HG02588 (cell line): ENCODE results near the gene AZGP1.
"Not testable (repeated sequence)": the region's sequence is repeated elsewhere in the genome, so short reads cannot be mapped to it uniquely, and the experiment has no call there.

Experiments
- ATAC-seq: cut with Tn5 transposase; IDR thresholded peaks from one replicate; pipeline ENCODE4 v1.9.1; 2021; ENCODE audit warnings: mild to moderate bottlenecking, moderate library complexity; ENCODE audit not compliant: unreplicated experiment

The AZGP1 gene

GRCh38 chr7:99997545-99998137 is 21.8 kb upstream of the AZGP1 start:
- no peak for ATAC-seq

GRCh38 chr7:99996755-99997544 is 21.1 kb upstream of the AZGP1 start:
- ATAC-seq, result no peak

GRCh38 chr7:99994819-99995218 is 19.0 kb upstream of the AZGP1 start:
- ATAC-seq, result no peak

DNA sequence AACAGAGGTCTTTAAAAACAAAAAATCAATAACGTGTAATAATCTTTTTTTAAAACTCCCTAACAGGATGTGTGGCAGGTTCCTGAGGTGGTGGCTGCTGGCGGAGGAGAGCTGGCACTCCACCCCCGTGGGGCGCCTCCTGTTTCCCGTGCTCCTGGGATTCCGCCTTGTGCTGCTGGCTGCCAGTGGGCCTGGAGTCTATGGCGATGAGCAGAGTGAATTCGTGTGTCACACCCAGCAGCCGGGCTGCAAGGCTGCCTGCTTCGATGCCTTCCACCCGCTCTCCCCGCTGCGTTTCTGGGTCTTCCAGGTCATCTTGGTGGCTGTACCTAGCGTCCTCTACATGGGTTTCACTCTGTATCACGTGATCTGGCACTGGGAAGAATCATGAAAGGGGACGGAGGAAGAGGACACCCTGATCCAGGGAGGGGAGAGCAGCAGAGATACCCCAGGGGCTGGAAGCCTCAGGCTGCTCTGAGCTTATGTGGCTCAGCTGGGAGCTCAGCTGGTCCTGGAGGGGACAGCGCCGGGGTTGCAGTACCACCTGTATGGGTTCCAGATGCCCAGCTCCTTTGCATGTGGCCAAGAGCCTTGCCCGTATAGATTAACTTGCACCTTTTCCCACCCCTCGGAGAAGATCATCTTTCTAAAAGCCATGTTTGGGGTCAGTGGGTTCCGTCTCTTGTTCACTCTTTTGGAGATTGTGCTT is 16.7 kb upstream of the AZGP1 start:
- ATAC-seq, result no peak

- not testable (repeated sequence) for ATAC-seq
Measured at GRCh38 chr7:99991543-99991942, 15.7 kb upstream of the AZGP1 start.

- ATAC-seq, result no peak
Measured at GRCh38 chr7:99990460-99990852, 14.6 kb upstream of the AZGP1 start.

DNA sequence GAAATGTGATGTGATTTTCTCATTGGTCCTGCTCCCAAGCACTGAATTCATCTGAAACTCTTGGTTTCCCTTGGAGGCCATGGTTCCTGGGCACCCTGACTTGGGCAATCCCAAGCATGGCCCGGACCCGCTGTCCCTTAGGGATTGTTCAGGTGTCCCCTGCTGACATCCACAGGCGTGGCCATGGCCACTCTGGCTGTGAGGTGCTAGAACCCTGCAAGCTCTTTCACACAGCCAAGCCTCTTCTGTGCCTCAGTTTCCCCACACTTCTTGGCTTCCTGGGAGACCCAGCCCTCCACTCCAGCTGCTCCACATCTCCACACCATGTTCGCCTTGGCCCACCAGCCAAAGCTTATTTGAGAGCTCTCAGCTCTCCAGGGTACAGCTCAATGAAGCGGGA is 12.0 kb upstream of the AZGP1 start:
- ATAC-seq, result no peak

DNA sequence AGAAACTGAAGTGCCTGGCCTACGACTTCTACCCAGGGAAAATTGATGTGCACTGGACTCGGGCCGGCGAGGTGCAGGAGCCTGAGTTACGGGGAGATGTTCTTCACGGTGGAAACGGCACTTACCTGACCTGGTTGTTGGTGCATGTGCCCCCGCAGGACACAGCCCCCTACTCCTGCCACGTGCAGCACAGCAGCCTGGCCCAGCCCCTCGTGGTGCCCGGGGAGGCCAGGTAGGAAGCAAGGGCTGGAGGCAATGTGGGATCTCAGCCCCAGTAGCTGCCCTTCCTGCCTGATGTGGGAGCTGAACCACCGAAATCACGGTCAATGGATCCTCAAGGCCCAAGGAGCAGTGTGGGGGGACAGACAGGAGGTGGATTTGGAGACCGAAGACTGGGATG is 11.5 kb upstream of the AZGP1 start:
- ATAC-seq, result not testable (repeated sequence)

- ATAC-seq, result no peak
Measured at GRCh38 chr7:99984593-99984992, 8.8 kb upstream of the AZGP1 start.

DNA sequence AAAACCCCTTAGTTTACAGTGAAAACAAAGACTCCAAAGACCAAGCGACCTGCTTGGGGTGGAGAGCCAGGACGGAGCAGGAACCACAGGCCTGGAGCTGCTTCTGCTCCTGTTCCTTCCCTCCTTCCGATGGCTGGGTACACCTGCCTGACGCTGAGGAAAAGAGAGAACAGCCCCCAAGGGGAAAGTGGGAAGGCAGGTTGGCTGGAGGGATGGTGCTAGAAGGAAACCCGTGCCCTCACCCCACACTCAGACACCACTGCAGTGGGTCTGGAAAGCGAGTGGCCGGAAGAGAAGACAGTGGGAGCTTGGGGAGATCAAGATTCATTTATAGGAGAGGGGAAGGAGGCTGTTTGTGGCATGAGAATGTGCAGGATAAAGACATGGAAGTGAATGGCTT is 5.2 kb upstream of the AZGP1 start:
- not testable (repeated sequence) for ATAC-seq

GRCh38 chr7:99980448-99980872 is 4.6 kb upstream of the AZGP1 start:
- not testable (repeated sequence) for ATAC-seq

- not testable (repeated sequence) for ATAC-seq
Measured at GRCh38 chr7:99979814-99980225, 4.0 kb upstream of the AZGP1 start.

DNA sequence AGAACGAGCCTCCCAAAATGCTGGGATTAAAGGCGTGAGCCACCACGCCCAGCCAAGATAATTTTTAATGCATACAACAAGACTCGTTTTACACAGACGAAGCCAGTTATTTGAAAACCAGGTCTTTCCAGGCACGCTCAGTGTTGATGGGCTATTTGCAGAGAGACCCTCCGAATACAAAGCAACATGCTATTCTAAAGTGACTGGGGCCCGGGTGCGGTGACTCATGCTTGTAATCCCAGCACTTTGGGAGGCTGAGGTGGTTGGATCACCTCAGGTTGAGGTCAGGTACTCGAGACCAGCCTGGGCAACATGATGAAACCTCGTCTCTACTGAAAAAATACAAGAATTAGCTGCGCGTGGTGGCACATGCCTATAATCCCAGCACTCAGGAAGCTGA is 795 bp upstream of the AZGP1 start:
- no peak for ATAC-seq

- ATAC-seq, result no peak
Measured at GRCh38 chr7:99974681-99975080, 1.1 kb downstream of the AZGP1 start.

GRCh38 chr7:99973817-99974216 is 2.0 kb downstream of the AZGP1 start:
- ATAC-seq, result not testable (repeated sequence)

DNA sequence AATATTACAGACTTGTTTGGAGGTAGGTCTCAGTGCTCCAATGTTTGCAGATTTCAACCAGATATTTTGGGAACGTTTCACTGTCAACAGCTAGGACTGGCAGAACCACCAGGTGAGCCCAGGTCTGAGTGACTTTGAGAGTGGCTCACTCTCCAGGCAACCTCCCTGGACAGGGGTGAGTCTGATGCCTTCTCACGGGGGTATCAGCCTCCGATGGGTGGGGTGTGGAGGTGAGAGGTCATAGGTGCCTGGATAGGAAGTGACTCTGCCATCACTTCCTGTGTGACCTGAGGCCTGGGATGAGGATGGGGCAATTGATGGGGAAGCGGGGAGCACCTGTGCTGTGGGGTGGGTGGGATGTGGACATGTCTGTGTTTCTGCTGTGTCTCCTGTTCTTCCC is 4.6 kb downstream of the AZGP1 start:
- ATAC-seq, result no peak

GRCh38 chr7:99969813-99970212 is 6.0 kb downstream of the AZGP1 start:
- ATAC-seq, result not testable (repeated sequence)

DNA sequence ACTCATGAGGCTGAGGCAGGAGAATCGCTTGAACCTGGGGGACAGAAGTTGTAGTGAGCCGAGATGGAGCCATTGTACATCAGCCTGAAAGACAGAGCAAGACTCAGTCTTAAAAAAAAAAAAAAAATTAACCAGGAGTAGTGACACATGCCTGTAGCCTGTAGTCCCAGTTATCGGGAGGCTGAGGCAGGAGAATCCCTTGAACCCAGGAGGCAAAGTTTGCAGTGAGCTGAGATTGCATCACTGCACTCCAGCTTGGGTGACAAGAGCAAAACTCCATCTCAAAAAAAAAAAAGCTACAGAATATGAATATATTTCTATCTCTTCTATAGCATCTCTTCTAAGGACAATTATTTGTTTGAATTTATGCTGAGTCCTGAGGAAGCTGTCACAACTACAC is 6.5 kb downstream of the AZGP1 start:
- ATAC-seq, result no peak

DNA sequence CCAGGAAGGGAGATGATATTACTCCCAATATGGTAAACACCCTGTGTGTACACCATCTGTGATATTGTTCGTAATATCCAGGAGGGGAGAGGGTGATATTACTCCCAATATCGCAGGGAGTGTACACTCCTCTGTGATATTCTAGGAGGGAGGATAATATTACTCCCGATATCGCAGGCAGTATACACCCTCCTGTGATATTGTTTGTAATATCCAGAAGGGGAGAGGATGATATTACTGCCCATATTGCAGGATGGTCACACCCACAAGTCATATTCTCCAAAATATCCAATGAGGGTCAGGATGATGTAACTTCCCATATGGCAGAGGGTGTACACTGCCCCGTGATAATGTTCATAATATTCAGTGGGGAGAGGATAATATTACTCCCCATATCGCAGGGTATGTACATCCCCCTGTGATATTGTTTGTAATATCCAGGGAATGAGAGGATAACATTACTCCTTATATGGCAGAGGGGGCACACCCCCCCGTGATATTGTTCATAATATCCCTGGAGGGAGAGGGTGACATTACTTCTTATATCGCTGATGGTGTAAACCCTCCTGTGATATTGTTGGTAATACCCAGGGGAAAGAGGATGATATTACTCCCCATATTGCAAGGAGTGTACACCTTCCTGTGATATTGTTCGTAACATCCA is 17.1 kb downstream of the AZGP1 start:
- no peak for ATAC-seq

GRCh38 chr7:99955247-99955646 is 20.6 kb downstream of the AZGP1 start:
- no peak for ATAC-seq

DNA sequence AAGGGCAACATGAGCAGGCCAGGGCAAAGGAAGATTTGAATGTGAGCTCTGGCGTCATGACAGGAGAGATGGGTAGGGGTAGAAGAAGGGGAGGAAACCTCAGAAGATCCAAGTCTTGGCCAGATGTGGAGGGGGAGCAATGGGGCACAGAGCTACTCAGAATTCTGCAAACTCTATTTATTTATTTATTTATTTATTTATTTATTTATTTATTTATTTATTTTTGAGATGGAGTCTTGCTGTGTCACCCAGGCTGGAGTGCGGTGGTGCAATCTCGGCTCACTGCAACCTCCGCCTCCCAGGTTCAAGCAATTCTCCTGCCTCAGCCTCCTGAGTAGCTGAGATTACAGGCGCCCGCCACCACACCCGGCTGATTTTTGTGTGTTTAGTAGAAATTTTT is 21.2 kb downstream of the AZGP1 start:
- not testable (repeated sequence) for ATAC-seq
